NCI-H345 (cell line): ENCODE results near the gene PAM.
A peak's percentile ranks its signal among the peaks of the same experiment; 100 is the strongest.

Source experiments
- DNase-seq: peaks from one replicate; lab custom pipeline; 2025; lab: John Stamatoyannopoulos, UW

Gene PAM

DNA sequence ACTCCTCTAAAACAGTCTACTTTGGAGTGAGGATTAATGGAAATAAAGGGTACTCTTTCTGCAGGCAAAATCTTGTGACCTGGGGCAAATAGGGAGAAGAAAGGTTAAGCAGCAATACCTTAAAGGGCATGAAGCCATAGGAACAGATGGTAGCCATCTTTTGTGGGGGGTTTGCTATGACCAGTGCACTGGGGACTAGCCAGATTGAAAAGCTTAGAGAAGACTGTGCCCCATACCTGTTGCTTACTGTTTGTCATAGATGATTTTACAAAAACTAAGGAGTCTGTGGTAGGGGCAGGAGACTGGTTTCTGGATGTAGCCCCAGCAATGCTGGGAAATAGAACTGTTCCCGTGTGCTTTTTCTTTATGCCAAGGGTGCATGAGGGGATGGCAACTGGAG, 58.6 kb downstream of the PAM start:
- DNase-seq: no peak

DNA sequence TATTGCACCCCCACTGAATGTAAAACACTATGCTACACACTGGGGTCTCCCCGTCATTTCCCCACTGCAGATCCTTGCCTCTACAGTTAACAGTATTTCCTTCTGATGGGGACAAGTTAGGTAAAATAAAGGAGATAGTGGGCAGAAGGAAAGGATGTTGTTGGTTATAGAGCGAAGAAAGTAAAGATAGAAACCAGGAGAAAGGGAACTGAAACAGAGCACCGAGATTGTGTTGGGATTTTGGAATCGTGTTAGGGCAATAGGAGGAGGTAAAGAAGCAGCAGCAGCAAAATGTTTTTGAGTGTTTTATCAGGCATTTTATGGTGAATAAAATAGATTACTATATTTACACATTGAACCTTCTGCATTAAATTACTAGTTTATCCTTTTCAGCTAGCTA, 60.0 kb downstream of the PAM start:
- DNase-seq: no peak

GRCh38 chr5:102815540-102816332, 60.6 kb downstream of the PAM start:
- peak; percentile 35 for DNase-seq

DNA sequence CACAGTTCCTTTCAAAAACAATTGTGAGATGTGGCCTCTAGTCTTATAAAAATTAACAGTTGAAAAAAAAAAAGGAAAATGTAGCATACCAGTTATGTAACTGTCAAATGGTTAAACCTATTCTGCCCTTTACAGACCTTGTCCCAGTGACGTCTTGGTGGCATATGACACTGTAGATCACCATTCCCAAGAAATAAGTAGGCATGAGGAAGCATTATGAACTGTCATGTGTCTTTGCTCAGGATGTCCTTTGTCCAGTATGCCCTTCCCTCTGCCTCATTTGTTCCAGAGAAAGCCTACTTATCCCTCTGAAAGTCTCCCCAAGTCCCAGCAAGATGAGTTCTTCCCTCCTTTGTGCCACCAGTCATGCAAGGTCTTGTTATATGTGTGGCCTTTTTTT, 63.2 kb downstream of the PAM start:
- DNase-seq: no peak

DNA sequence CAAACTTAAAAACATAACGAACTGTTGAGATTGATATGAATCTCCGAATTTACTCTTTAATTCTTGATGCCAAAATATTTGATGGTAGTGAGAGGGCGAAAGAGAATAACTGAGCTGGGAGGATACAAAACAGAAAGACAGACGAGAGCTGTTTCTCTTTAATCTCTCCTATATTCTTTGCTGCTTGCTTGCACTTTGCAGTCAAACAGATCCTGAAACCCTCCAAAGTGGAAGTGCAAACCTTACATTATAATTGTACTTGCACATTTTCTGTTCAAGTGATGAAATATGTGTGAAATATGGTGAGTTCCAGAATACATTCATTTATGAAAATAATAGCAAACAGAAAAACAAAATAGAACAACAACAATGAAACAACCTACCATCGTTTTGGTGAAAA, 63.8 kb downstream of the PAM start:
- DNase-seq: no peak

GRCh38 chr5:102819634-102820033, 64.5 kb downstream of the PAM start:
- no peak for DNase-seq

DNA sequence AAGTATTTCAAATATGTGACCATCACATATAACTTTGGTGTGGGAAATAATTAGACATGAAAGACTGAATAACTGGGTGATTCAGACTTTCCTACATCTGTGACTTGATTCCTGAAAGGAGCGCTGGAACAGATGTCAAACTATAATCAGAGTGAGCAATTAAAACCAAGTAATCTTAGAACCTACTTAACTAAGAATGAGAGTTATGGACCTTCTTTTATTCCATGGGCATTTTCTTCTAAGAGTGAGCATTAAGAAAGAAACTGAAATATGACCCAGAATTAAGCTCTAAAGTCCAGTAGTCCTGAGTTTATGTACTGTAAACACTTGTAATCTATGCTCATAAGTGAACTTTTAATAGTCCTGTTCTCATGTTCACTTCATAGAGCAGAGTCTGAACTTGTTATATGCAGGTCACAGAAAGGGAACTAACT, 68.4 kb downstream of the PAM start:
- DNase-seq: no peak

DNA sequence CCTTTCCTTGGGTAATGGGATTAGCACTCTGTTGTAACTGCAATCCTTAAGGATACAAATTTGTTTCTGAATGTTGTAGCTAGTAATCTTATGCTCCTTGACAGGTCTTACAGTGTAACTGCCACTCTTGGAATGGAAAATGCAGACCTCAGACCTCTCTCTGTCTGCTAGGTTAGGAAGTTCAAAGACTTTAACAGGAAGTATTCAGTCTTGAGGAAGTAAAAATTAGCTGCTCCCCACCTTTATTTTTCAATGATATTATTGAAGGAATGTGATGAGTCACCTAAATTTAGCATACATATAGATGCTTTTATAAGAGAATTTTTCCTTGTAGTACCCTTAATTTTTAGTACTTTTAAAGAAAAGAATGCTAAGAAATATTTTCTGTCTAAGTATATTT, 71.5 kb downstream of the PAM start:
- DNase-seq: no peak

- no peak for DNase-seq
Measured at GRCh38 chr5:102830241-102830640, 75.1 kb downstream of the PAM start.

DNA sequence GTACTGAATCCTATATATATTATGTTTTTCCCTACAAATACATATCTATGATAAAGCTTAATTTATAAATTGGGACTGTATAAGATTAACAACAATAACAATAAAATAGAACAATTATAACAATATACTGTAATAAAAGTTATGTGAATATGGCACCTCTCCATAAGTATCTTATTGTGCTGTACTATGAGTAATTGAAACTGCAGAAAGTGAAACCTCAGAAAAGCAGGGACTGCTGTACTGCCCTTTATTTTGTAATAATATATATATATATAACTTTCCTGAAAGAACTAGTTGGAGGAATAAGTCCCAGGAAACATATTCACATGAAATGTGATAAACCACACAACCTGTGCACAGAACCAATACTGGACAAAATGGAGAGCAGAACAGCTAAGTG, 77.3 kb downstream of the PAM start:
- no peak for DNase-seq

DNA sequence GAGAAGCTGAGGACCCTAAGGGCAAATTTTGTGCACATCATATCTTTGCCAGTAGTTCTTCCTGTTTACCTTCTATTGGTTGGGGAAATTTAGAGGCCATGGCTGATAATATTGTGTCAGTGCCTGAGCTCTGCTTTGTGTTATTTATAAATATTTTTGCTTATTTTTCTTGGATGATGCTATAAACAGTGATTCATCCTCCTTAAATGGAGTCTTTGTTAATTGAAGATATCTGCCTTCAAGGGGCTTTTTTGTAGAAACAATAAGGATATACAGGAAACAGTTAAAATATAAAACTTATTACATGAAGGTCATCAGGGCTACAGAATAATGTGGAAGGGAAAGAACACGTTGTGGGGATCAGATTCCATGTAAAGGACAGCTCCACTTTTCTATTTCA, 78.0 kb downstream of the PAM start:
- no peak for DNase-seq

DNA sequence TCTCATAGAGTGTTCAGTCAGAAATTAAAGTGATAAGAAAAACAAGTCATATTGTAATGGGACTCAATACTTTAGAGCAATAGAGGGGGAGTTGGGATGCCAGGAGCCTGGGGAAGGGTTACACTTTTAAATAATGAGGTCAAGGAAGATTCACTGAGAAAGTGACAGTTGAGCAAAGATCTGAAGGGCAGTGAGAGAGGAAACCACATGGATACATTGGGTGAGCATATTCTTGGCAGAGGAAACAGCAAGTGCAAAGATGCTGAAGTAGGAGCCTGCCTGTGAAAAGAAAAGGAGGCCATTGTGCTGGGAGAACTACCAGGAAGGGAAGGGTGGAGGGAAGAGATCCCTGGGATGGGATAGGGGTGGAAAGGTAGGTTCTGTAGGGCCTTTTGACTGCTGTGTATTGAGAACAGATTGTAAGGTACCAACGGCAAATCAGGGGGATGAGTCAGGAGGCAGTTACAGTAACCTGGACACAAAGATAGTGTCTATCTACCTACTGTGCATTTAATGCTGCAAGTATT, 79.4 kb downstream of the PAM start:
- no peak for DNase-seq

DNA sequence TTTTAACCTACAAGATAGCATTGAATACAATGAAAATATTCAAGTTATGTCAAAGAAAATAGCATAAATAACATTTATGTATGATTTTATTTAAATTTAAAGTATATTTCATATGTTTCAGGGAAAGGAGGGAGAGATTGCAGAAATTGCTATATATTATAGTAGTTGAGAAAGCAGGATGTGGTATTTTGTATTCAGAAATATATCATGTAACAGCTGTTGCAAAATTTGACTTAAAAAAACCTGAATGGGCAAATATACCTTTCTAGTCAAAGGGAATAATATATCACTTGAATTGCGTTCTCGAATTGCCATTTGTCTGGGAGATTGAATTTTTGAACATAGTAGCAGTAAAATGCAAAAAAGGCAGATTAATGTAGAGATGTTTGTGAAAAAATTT, 80.6 kb downstream of the PAM start:
- DNase-seq: no peak

- no peak for DNase-seq
Measured at GRCh38 chr5:102841021-102841420, 85.9 kb downstream of the PAM start.

DNA sequence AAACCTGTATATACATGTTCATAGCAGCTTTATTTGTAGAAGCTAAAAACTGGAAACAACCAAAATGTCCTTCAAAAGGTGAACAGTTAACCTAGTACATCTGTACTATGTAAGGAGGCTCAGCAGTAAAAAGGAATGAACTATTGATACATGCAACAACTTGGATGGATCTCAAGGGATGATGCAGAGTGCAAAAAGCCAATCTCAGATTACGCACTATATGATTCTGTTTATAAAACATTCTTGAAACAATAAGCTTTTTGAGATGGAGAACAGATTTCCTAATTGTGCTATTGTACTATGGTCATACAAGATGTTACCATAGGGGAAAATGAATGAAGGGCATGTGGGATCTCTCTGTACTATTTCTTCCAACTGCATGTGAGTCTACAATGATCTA, 88.9 kb downstream of the PAM start:
- no peak for DNase-seq

- DNase-seq: peak; percentile 2
Measured at GRCh38 chr5:102845041-102845440, 89.9 kb downstream of the PAM start.

GRCh38 chr5:102850503-102850902, 95.4 kb downstream of the PAM start:
- no peak for DNase-seq

- no peak for DNase-seq
Measured at GRCh38 chr5:102853680-102854079, 98.6 kb downstream of the PAM start.

- no peak for DNase-seq
Measured at GRCh38 chr5:102855681-102856388, 100.7 kb downstream of the PAM start.

DNA sequence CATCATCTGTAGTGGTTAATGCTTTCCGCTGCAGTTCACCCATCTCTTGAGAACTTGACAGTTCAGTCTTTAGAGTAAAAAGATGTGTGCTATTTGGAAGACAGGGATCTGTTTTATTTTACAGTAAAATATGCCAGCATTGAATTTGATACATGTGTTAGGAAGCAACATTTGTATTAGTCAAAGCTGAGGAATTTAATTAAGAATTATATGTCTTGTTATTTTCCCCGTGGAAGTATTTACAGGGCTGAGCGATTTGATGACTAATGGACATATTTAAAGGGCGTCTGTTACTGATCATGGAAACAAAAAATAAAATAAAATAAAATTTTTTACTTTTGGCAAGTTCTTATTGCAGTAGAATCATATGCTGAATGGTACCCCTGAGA, 101.3 kb downstream of the PAM start:
- DNase-seq: no peak

GRCh38 chr5:102857076-102857818, 102.1 kb downstream of the PAM start:
- no peak for DNase-seq

- DNase-seq: no peak
Measured at GRCh38 chr5:102858221-102858620, 103.1 kb downstream of the PAM start.

- DNase-seq: no peak
Measured at GRCh38 chr5:102858808-102859207, 103.7 kb downstream of the PAM start.
